UCSD-AML1 (cell line): ENCODE results near the gene EIF4G3.
A peak's percentile ranks its signal among the peaks of the same experiment; 100 is the strongest.
"Not testable (repeated sequence)": the region's sequence is repeated elsewhere in the genome, so short reads cannot be mapped to it uniquely, and the experiment has no call there.

ENCODE experiments used
- DNase-seq: peaks from one replicate; lab custom pipeline; 2025; ENCODE audit not compliant: unreplicated experiment; lab: John Stamatoyannopoulos, UW

EIF4G3 gene

DNA sequence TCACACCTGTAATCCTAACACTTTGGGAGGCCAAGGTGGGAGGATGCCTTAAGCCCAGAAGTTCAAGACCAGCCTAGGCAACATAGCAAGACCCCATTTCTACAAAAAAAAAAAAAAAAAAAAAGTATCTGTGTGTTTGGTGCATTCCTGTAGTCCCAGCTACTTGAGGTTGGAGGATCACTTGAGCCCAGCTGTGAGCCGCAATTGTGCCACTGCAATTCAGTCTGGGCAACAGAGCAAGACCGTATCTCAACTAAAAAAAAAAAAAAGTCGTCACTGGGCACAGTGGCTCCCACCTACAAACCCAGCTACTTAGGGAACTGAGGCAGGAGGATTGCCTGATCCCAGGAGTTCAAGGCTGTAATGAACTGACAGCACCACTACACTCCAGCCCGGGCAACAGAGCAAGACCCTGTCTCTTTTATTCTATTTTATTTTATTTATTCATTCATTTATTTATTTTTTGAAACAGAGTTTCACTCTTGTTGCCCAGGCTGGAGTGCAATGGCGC, 8.6 kb upstream of the EIF4G3 start:
- DNase-seq = no peak

DNA sequence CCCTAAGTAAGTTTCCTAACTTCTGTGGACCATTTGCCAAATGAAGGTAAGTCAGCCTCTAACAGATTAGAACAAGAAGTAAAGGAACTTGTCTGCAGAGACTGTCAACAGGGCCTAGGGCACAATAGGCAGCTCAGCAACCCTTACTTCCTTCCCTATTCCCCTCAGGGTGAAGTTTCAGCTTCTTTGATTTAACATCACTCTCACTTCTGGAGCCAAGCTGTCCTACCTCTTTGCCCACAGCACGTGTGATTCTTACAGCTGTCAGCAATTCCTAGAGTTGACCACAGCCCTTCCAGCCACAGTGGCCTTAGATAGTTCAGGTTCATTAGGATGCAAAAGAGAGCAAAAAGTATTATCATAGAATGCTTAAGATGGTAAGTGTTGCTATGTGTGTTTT, 7.6 kb upstream of the EIF4G3 start:
- peak; percentile 22 for DNase-seq

DNA sequence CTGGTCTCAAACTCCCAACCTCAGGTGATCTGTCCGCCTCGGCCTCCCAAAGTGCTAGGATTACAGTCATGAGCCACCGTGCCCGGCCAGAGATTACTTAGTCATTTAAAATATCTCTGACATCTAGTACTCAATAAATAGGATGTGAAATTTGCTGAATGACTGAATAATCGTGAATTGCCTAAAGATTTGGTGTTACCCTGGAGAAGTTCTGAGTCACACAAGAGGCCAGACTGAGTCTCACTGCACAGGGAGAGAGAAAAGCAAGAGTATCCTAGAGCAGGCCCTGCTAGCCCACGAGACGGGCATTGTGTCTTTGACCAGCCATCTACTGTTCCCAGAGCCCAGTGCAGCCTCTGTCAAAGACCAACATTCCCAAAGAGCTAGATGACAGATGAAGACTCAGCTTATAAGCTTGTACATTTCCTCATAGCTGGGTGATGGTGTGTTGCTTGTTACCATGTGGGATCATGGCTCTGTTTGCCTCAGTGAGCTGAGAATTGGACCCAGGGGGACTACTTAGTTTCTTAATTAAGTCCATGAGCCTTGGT, 5.6 kb upstream of the EIF4G3 start:
- DNase-seq = no peak

DNA sequence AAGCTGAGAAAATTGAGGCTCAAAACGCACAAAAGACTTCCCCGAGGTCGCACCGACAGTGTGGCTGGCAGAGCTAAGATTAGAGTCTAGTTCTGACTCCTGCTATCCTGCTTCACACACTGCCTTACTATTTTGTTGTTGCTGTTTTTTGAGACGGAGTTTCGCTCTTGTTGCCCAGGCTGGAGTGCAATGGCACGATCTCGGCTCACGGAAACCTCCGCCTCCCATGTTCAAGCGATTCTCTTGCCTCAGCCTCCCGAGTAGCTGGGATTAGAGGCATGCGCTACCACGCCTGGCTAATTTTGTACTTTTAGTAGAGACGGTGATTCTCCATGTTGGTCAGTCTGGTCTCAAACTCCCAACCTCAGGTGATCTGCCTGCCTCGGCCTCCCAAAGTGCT, 1.6 kb upstream of the EIF4G3 start:
- not testable (repeated sequence) for DNase-seq

DNA sequence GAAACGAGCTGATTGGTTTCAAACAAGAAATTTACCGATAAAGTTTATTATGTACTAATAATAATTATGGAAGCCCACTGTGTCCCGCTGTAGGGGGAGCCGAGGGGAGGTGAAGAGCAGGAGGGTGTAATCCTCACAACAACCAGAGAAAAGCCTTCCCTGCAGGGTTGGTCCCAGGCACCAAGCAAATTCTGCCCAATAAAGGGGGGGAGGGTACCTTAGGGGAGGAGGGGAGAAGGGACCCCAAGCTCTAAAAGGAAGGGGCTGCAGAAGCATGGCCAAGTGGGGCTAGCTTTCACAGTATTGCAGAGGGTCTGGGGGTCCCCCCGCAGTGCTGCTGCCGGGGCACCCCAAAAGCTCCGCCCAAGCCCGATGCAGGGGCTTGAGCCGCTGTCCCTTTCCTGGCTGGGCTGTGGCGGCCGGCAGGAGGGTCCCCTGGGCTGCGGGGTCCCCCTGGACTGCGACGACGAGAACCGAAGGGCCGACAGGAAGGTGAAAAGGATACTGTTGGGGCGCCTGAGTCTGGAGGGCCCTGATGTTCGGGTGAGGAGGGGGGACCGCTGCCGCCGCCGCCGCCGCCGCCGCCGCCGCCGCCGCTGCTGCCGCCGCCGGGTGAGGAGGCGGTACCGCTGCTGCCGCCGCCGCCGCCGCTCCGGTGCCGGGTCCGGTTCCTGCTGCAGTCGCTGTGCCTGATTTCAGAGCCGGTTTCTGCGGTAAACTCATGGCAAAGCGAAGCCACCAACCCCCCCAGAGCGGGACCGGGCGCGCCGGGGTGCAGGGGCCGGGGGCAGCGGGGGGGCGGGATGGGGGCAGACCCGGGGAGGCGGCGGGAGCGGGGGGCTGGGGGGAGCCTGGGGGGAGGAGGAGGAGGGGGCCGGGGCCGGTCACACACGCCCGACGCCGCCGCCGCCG, 771 bp downstream of the EIF4G3 start:
- peak; percentile 43 for DNase-seq

DNA sequence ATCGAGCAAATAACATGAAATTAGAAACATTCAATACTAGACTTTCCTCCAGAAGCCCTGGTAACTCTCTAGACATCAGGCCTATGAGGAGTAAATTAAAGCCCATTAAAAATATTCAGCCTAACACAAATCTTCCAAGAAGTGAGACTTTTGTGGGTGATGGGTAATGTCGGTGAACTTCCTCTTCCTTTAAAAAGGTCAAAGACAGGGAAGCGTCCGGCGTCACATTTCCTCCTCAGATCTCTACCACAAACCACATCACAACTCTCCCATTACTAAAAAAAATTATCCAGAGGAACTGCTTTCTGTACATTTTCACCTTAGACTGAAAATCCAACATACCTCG, 1.4 kb downstream of the EIF4G3 start:
- DNase-seq = peak; percentile 45

DNA sequence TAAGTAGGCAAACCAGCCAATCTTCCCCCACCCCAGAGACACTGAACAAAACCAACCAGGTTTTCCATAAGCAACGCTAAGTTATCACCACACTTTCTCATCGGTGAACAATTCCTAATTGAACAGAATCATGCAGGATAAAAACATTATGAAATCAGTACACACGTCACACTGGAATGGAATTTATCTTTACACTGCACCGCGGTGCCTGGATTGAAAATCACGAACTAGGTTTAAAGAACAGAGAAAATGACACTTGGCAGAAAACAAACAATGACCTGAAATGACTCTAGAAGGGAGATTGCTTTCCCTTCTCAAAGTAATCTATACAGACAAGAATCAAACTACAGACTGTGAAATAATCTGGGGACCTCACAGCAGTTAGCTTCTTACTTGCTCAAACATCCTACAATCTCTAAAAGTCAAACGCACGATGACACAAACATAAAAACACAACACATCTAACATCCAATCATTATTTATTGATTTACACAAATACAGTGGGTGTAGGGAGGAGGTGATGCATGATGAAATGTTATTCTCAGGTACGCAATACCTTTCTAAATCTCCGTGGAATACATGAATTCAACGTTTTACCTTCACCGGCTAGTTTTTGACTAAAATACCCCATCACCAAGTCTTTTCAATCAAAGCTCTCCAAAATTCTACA, 1.9 kb downstream of the EIF4G3 start:
- DNase-seq = no peak

DNA sequence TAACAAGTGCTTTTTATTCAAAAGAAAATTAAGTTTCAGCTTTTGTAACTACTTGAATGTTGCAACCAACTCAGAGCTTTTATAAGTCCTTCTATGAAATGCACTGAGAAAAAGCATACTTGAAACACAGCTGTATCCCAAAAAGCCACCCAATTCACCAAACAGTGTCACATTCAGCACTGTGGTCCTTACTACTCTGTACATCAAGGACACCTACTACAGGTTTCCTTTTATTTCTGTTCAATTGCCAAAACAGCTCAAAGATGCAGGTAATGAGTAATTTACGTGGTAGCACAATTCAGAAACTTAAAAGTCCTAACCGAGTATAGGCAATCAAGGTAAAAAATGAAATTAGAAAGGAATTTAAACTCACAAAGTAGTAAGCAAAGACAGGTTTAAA, 2.5 kb downstream of the EIF4G3 start:
- no peak for DNase-seq

DNA sequence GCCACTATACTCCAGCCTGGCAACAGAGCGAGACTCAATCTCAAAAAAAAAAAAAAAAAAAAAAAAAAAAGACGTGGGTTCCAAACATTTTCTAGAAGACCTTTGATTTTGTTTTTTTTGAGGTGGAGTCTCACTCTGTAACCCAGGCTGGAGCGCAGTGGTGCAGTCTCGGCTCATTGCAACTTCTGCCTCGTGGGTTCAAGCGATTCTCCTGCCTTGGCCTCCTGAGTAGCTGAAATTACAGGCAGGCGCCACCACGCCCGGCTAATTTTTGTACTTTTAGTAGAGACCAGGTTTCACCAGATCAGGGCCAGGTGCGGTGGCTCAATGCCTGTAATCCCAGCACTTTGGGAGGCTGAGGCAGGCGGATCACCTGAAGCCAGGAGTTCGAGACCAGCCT, 3.6 kb downstream of the EIF4G3 start:
- DNase-seq = not testable (repeated sequence)

DNA sequence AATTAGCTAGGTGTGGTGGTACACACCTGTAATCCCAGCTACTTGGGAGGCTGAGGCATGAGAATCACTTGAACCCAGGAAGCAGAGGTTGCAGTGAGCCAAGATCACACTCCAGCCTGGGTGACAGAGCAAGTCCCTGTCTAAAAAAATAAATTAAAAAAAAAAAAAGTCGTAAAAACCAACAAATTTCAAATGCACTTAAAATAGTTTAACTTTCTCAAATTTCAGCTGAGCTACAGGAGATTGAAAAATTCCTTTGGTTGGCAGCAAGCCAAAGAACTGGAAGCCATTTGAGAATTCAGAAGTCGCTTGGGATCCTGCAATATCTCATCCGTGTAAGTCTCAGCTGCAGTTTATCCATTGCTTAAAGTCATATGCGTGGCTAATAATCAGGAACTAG, 5.9 kb downstream of the EIF4G3 start:
- DNase-seq = not testable (repeated sequence)

DNA sequence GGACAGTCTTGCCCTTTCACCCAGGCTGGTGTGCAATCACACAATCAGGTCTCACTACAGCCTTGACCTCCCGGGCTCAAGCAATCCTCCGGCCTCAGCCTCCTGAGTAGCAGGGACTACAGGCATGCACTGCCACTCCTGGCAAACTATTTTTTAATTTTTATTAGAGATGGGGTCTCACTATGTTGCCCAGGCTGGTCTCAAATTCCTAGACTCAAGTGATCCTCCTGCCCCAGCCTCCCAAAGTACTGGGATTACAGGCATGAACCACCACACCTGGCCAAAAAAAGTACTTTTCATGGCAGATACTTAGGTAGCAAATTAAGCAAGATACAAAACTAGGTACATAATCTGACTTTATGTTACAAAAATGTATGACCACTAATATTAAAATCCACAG, 8.3 kb downstream of the EIF4G3 start:
- no peak for DNase-seq

DNA sequence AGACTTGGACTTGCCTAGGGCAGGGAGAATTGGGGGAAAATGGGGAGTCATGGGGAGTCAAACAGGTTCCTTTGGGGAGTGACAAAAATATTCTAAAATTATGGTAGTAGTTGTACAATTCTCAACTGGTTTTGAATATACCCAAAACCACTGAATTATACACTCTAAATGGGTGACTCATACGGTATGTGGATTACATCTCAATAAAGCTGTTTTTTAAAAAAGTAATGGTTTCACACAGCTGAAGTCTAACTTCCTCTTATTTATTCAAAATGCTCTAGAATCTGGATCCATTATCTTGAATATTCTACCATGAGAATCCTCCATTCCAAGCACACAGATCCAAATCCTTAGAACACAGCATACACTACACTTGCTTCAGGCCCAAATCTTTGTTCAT, 11.1 kb downstream of the EIF4G3 start:
- DNase-seq = no peak

DNA sequence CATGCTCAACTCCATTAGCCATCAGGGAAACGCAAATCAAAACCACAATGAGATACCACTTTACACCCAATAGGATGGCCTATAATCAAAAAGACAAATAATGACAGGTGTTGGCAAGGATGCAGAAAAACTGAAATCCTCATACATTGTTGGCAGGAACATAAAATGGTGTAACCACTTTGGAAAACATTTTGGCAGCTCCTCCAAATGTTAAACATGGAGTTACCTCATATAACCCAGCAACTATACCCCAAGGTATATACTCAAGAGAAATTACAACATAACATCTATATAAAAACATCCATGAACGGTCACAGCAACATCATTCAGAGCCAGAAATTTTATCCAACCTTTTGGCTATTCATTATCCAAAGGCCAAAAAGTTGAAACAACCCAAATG, 11.6 kb downstream of the EIF4G3 start:
- no peak for DNase-seq

DNA sequence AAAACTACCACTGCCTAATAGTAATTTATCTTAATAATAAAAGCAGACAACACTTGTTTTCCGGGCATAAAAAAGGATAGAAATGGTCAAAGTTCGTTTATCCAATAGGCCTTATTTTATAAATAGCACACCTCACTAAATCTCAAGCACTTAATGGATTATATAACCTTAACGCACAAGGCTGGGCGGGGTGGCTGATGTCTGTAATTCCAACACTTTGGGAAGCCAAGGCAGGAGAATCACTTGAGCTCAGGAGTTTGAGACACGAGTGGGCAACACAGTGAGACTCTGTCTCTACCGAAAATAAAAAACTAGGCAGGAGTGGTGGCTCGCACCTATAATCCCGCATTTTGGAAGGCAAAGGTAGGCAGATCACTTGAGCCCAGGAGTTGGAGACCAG, 12.4 kb downstream of the EIF4G3 start:
- no peak for DNase-seq

DNA sequence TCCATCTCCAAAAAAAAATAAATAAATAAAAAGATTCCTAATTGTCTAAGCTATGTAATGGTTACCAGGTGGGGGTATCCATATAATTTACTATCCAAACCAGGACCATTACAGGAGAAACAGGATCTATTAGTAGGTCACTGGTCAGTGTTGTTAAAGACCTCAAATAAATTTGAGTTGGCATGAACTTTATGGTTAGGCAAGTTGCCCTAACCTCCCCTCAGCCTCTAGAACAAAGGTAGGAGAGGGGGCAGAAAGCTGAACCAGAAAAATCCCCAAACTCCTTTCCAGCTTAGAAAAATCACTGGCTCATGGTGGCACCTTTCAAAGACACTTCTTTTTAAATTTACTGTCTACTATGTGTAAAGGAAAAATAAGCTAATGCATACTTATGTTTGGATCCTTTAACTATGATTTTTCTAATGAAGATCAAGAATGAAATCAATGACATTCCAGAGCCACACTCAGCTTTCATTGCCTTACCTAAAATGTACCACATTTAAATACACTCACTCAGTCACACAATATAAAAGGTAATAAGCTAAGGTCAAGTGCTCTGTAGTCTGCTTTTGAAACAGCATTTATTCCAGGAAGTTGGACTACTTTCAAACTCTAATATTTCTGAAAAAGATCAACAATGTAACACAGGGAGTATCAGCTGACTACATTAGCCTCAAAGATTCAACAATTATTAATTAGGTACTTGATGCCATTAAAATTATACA, 13.8 kb downstream of the EIF4G3 start:
- no peak for DNase-seq

DNA sequence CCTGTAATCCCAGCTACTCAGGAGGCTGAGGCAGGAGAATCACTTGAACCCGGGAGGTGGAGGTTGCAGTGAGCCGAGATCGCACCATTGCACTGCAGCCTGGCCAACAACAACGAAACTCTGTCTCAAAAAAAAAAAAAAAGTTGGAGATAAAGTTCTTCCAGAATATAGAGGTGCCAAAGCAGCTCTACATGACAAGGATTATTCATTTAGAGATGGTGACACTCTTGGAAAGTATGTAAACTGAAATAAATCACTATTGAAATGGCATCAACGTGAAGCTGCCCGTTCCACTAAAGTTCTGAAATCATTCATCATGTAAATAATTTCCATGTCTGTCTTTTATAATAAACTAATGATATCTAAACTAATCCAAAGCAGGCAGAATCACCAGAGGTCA, 14.9 kb downstream of the EIF4G3 start:
- DNase-seq = no peak

DNA sequence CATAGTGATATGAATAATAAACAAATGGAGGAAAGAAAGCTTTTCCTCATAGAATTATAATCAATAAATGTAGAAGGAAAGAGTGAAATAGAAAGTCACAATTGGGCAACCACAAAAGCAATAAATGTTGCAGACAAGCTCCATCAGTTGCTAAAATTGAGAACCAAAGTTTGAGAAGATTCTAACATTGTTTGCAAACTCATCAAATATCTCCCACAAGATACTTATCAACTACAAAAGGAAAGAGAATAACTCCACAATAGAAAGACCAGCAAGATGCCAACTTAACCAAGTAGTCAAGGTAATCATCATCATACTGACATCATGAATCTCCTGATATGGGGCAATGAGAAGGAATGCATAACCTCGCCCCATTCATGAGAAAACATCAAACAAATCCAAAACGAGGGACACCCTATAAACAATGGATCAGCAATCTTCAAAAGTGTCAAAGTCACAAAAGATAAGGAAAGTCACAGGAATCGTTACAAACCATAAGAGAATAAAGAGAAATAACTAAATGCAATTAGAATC, 16.4 kb downstream of the EIF4G3 start:
- DNase-seq = no peak

DNA sequence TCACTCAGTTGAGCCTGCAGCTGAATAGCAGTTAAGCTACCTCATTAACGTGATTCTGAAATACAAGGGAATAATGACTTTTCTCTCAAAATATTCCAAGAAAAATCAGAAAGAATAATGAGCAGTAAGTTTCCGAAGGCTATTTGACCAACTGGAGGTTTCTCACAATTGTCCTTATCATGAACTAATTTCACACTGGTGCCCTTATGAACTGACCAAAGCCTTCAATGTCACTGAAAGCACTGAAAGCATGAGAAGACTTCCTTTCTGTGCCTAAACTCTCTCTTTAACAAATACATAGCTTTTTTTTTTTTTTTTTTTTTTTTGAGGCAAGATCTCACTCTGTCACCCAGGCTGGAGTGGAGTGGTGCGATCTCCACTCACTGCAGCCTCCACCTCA, 18.8 kb downstream of the EIF4G3 start:
- no peak for DNase-seq

DNA sequence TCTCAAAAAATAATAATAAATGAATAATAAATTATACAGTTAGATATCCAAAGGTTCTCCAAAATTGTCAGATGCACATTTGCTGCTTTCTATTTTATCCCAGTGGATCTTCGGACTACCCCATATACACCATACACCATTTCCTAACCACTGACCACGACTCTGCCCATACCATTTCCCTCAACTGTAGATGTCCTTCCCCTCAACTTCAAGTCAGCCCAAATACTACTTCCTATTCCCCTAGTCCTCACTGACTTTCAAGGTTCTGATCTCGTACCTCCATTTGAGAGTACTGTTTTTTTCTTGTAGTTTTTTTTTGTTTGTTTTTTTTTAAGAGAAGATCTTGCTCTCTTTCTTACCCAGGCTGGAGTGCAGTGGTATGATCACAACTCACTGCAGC, 19.6 kb downstream of the EIF4G3 start:
- DNase-seq = no peak

DNA sequence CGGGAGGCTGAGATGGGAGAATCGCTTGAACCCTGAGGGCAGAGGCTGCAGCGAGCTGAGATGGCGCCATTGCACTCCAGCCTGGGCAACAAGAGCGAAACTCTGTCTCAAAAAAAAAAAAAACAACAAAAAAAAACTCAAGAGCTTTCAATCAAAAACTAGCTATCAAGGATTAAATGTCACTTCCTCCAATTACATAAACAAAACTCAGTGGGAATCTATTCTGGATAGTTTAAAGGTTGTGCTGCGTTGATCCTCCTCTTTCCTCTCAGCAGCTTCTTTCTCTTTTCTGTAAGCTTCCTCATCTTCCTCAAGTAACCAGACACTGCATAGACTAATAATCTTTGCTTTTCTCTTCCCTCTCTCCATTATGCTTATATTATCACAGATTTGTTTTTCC, 20.7 kb downstream of the EIF4G3 start:
- no peak for DNase-seq

DNA sequence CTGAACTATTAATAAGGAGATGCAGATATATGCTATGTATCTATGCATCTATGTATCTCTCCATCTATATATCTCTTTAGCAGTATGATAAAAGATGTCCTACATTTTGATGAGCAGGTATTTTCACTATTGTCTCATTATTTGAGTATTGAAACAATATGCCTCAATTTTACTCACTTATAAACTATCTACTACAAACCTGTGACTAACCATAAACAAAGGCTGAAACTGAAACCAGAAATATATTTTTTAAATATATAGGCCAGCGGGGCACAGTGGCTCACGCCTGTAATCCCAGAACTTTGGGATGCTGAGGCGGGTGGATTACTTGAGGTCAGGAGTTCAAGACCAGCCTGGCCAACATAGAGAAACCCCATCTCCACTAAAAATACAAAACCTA, 22.0 kb downstream of the EIF4G3 start:
- no peak for DNase-seq
